Right atrium auricular region (tissue), 2 donors: ENCODE measurements around the gene RHBDD2. TPM values are rescaled to one million over a fixed set of nuclear protein-coding genes. Genes with fewer than 3 reads are reported as not detected.
A peak's percentile ranks its signal among the peaks of the same experiment; 100 is the strongest.
"Not testable (repeated sequence)": the region's sequence is repeated elsewhere in the genome, so short reads cannot be mapped to it uniquely, and the experiment has no call there.

Source experiments
- DNase-seq: peaks from one replicate; pipeline ENCODE4 v3.0.0-alpha.2; 2019; ENCODE audit warnings: low spot score
- H3K27ac ChIP-seq, 2 donors: fragments of 200-600 bp; sonication (generic); 1 replicate in 1 of 2; 2 replicates in 1 of 2; pipeline ENCODE4 v1.5.1; 2016 to 2019
- H3K27me3 ChIP-seq, 2 donors: fragments of 200-600 bp; sonication (generic); one replicate each; pipeline versions ENCODE4 v1.5.1 to v1.6.0; 2017 to 2019
- H3K36me3 ChIP-seq: fragments of 200-600 bp; sonication (generic); one replicate; pipeline ENCODE4 v1.5.1; 2016
- H3K4me1 ChIP-seq, 2 donors: fragments of 200-600 bp; sonication (generic); one replicate each; pipeline versions ENCODE4 v1.5.1 to v1.6.0; 2017 to 2019
- H3K4me3 ChIP-seq, 2 donors: fragments of 200-600 bp; sonication (generic); 1 replicate in 1 of 2; 2 replicates in 1 of 2; pipeline ENCODE4 v1.5.1; 2017 to 2019; ENCODE audit warnings: mild to moderate bottlenecking in 1 of 2, moderate library complexity in 1 of 2
- H3K9me3 ChIP-seq, 2 donors: fragments of 200-600 bp; sonication (generic); one replicate each; pipeline ENCODE4 v1.5.1; 2019
- CTCF ChIP-seq, 2 donors: fragments of 200-600 bp; sonication (generic); IDR thresholded peaks; one replicate each; pipeline ENCODE4 v1.5.1; 2019; ENCODE audit warnings: antibody characterized with exemption in 2 of 2
- total RNA-seq, 2 donors: library from RNA; depleted of rRNA; stranded (reverse); fragments of >200 nt; gene quantifications; one replicate each; pipeline ENCODE4 v1.1.0, GENCODE V29; 2016

The RHBDD2 gene
- total RNA-seq, 2 donors from 2014 or later, result 43.5 to 60.0 TPM

DNA sequence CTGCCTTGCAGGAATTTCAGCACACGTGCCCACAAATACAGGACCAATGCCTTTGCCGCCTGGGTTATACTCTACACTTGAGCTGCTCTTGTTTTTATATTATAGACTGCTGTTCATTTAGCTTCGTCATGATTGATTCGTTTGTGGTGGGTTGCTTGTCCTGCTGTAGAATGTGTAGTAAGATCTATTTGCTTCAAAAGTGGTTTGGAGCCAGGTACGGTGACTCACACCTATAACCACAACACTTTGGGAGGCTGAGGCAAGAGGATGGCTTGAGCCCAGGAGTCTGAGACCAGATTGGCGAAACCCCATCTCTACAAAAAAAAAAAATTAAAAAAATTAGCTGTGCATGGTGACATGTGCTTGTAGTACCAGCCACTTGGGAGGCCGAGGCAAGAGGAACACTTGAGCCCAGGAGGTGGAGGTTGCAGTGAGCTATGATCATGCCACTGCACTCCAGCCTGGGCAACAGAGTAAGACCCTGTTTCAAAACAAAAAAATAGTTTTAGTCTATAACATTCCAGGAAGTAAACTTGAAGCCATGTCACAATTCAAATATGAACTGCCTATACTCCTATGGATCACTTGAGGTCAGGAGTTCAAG is 9.0 kb upstream of the RHBDD2 start:
- no peaks in the 10 kb centered on the region for H3K27me3 ChIP-seq
- no peak for TF ChIP-seq CTCF (IDR thresholded peaks at IDR 0.05)

DNA sequence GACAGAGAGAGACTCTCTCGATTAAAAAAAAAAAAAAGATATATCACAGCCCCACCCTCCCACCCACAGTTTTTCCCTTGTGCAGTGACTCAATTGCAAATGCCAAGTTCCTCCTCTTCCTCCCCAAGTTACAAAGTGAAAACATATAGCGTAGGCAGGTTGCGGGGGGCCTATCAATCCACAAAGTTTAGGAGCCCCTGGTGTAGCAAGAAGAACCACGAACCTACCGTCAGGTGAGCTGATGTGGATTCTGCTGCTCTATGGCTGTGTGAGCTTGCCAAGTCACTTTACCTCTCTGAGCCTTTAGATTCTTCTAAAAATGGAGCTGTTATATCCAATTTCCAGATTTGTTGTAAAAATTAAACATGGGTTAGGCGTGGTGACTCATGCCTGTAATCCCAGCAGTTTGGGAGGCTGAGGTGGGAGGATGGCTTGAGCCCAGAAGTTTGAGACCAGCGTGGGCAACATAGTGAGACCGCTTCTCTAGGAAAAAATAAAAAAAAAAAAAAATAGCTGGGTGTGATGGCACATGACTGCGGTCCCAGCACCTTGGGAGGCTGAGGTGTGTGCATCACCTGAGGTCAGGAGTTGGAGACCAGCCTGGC is 8.2 kb upstream of the RHBDD2 start:
- no peak for DNase-seq
- no peak overlapping the region for H3K27ac ChIP-seq
- no peaks in the 10 kb centered on the region for H3K36me3 ChIP-seq
- peaks cover 0 to 18% of the 10 kb centered on the region in 2 donors for H3K4me1 ChIP-seq
- H3K9me3 ChIP-seq, result no peaks in the 10 kb centered on the region
- H3K27me3 ChIP-seq, result no peaks in the 10 kb centered on the region
- TF ChIP-seq CTCF (IDR thresholded peaks at IDR 0.05), result no peak
- H3K4me3 ChIP-seq, result no peak overlapping the region

More for the DNA sequence above, 9.0 kb upstream of the RHBDD2 start:
- DNase-seq, result no peak
- no peak overlapping the region for H3K4me3 ChIP-seq
- H3K9me3 ChIP-seq, result no peaks in the 10 kb centered on the region
- H3K27ac ChIP-seq, result no peak overlapping the region
- H3K4me1 ChIP-seq, result peaks cover 0 to 18% of the 10 kb centered on the region in 2 donors
- H3K36me3 ChIP-seq, result no peaks in the 10 kb centered on the region

DNA sequence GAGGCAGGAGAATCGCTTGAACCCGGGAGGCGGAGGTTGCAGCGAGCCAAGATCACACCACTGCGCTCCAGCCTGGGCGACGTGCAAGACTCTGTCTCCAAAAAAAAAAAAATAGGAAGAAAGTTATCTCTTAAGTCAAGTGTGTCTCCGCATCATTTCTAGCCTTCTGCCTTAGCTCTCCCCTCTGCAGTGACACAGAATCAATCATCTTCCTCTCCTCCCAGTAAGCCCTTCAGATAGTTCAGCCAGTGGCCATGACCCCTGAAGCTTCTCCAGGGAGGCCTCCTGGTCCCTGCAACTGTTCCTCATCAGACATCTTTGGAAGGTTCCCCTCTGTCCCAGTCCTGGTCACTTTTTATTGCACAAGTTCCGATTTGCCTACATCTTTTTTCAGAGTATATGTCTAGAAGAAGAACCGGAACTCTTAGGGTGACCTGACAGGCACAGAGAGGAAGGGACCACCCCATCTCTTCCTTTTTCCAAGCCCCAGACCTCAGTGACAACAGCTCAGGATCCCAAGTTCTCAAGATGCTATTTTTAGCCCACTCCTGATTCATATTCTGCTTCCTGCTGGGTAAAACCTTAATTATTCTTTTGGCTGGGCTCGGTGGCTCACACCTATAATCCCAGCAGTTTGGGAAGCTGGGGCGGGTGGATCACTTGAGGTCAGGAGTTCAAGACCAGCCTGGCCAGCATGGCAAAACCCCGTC is 6.6 kb upstream of the RHBDD2 start:
- H3K9me3 ChIP-seq, result no peaks in the 10 kb centered on the region
- peak overlapping the region; percentile 47 to 66 for H3K27ac ChIP-seq
- H3K4me3 ChIP-seq, result no peak overlapping the region
- no peaks in the 10 kb centered on the region for H3K36me3 ChIP-seq
- no peak for DNase-seq
- no peak for TF ChIP-seq CTCF (IDR thresholded peaks at IDR 0.05)
- peaks cover 0 to 7% of the 10 kb centered on the region in 2 donors for H3K4me1 ChIP-seq
- no peaks in the 10 kb centered on the region for H3K27me3 ChIP-seq

GRCh38 chr7:75874180-75874579 is 4.7 kb upstream of the RHBDD2 start:
- H3K27me3 ChIP-seq, H3K36me3 ChIP-seq, H3K27ac ChIP-seq, H3K9me3 ChIP-seq, H3K4me3 ChIP-seq, DNase-seq: not testable (repeated sequence)
- peaks cover 0 to 14% of the 10 kb centered on the region in 2 donors for H3K4me1 ChIP-seq

DNA sequence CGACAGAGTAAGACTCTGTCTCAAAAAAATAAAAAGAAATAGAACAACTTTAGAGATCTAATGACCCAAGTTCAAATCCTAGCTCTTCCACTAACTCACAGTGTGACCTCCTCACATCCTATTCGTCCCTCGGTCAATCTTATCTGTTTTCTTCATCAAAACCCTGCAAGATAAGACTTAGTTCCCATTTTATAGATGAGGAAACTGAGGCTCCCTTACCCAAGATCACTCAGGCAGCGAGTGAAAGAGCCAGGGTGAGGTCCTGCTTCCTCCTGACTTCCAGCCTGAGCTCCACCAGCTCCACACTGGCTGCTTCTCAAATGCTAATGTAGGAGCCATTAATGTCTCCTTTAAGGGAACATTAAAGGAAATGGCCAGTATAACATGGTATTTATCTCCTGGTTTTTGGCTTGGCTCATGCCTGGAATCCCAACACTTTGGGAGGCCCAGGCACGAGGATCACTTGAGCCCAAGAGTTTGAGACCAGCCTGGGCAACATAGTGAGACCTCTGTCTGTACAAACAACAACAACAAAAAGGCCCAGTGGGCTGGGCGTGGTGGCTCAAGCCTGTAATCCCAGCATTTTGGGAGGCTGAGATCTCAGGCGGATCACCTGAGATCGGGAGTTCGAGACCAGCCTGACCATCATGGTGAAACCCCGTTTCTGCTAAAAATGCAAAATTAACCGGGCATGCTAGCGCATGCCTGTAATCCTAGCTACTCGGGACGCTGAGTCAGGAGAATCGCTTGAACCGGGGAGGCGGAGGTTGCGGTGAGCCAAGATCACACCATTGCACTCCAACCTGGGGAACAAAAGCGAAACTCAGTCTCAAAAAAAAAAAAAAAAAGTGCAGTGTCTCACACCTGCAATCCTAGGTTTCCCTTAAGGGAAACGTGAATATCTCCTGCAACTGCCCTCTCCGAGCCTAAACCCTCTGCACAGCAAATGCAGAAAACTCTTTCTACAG is 3.4 kb upstream of the RHBDD2 start:
- no peaks in the 10 kb centered on the region for H3K36me3 ChIP-seq
- no peaks in the 10 kb centered on the region for H3K27me3 ChIP-seq
- H3K4me1 ChIP-seq, result peaks cover 0 to 26% of the 10 kb centered on the region in 2 donors
- TF ChIP-seq CTCF (IDR thresholded peaks at IDR 0.05), result no peak
- H3K4me3 ChIP-seq, result no peak overlapping the region
- no peak for DNase-seq
- no peak overlapping the region for H3K27ac ChIP-seq
- no peaks in the 10 kb centered on the region for H3K9me3 ChIP-seq
